GM18909 (cell line): Measurements from ENCODE around the gene RENBP.

Experiments
- ATAC-seq: cut with Tn5 transposase; IDR thresholded peaks from one replicate; pipeline ENCODE4 v1.9.1; 2021; ENCODE audit warnings: mild to moderate bottlenecking; ENCODE audit not compliant: unreplicated experiment, poor library complexity

Gene RENBP

DNA sequence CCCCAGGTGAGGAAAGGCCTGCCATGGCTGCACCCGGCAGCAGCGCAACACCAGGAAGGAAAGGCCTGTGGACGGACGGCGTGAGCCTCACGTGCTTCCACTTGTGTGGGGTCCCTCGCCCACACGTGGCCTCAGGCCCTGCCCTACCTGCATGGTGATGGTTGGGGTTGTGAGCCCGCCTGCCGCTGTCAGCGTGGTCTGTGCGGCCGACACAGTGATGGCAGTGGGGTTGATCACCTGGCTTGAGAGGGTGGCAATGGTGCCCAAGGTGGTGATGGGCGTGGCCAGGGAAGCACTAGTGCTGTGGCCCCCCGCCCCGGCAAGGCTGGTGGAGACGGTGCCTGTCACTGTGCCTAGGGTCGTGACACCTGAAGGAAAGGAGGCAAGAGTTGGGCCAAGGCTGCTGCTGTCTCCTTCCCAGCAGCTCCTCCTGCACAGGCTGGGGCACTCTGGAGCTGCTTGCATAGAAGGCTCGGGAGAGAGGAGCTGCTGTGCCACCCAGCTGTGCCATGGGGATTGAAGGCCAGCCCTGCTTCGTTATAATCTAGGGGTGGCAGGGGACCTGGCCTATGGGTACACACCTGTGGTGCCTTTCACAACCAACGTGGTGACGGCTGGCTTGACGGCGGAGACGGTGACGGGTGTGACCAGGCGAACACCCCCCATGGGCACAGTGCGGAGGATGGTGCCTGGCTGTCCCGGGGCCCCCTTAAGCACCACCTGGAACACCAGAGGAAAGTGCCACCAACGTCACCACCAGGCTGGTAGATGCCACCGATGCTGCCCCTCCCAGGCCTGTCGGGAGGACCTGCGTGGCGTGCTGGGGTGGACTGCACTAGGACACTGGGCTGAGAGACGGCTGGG lies 11.8 kb upstream of the RENBP start:
- no peak for ATAC-seq

DNA sequence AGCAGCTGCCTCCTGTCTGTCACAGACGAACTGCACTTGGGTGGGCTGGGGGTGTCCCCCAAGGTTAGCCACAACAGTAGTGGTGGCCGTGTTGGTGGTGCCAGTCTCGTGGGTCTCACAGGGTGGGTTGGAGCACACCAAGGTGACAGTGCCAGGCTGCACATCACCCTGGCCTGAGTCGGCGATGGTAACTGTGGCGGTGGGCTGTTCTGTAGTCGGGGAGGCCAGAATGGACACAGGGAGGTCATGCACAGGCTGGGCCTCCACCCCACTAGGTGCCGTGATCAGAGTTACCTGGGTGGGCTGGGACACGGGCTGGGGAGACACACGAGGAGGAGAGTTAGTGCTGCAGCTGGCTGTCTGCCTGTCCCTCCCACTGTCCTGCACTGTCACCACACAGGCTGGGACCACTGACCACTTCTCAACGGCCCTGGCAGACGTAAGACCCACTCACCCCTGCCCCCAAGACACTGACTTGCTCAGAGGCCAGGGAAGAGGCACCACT lies 10.8 kb upstream of the RENBP start:
- no peak for ATAC-seq

DNA sequence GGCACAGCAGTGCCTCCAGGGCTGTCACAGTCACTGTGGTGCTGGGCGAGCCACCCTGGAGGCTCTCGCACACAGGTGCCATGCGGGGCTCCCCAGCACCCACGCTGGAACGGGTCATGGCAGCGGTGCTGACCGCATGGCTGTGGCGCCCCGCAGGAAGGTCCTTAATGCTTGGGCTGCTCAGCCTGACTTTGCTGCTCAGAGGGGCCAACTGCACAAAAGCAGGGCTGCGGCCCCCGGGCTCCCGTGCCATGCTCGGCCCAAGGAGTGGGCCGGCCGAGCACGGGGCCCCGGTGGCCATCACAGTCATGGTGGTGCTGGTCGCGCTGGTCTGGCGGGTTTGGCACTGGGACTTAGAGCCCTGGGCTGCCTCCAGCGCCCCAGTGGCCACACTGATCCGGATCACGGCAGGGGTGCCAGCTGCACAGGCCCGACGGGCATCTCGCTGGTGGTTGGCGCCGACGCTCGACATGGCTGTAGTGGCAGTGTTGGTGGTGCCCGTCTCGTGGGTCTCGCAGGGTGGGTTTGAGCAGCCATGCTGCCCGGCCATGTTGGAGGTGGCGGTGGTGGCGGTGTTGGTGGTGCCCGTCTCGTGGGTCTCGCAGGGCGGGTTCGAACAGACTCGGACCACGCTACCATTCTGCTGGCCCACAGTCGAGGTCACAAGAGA lies 10.2 kb upstream of the RENBP start:
- no peak for ATAC-seq

DNA sequence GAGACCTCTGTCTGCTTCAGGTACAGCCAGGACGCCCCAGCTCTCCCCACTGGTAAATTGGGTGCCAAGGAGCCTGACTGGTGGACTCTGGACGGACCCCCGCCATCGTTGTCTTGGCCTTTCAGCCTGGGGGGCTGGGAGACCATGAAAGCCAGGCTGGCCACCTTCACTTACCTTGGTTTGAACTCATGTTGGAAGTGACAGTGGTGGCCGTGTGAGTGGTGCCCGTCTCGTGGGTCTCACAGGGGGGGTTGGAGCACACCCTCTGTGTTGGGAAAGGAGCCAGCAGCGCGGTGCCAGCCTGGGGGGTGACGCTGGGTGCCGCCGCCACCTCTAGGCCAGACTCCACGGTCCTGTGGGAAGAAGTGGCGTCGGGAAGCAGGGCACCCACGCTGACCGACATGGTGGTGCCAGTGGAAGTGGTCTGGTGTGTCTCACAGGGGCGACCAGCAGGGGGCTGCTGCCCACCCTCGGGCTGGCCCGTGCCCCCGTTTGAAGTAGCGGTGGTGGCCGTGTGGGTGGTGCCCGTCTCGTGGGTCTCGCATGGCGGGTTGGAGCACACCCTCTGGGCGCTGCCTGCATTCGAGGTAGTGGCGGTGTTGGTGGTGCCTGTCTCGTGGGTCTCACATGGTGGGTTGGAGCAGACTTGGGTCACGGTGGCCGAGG lies 9.6 kb upstream of the RENBP start:
- ATAC-seq = no peak

DNA sequence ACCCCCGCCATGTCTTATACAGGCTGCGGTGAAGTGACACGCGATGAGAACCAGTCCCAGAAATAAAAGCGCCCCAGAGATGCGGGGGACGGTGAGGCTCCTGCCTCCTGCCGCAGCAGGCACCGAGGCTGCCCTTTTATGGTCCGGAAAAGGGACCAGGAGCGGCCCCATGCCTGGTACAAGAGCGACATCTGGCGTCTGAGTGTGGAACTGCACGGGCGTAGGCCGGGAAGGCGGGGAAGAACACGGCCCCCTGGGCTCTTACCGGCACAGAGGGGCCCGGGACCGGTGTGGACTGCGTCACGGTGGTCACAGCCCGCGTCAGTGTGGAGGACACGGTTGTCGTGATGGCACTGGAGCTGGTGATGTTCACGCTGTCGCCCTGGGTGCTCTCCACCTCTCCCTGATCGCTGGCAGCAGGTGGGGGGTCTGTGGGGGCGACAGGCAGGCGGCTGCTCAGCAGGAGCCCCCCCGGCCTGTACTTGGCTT lies 8.9 kb upstream of the RENBP start:
- peak; percentile 62 for ATAC-seq

DNA sequence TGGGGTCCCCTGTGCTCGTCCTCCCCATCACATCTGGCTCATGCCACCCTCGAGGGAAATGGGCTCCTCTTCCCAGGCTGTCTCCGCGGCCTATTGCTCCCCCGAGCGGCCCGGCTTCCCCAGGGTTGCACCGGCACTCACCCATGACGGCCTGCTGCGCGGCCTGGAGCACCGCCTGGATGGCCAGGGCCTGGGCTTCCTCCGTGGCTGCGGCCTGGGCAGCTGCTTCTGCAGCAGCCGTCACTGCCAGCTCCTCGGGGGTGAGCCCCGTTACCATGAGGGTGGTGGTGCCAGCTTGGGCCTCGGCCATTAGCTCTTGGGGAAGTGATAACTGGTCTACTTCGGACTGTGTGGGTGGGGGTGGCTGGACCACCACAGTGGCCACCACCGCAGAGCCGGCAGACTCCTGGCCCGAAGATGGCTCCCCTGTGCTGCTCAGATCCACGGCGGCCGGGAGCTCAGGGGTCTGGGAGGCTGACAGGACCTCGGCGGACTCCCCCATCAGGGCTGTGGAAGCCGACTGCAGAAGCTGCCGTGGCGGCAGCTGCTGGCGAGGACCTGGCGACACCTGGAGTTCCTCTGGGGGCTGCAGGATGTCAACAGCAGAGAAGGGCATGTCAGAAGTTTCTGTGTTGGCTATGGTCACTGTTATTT lies 8.1 kb upstream of the RENBP start:
- ATAC-seq = no peak

DNA sequence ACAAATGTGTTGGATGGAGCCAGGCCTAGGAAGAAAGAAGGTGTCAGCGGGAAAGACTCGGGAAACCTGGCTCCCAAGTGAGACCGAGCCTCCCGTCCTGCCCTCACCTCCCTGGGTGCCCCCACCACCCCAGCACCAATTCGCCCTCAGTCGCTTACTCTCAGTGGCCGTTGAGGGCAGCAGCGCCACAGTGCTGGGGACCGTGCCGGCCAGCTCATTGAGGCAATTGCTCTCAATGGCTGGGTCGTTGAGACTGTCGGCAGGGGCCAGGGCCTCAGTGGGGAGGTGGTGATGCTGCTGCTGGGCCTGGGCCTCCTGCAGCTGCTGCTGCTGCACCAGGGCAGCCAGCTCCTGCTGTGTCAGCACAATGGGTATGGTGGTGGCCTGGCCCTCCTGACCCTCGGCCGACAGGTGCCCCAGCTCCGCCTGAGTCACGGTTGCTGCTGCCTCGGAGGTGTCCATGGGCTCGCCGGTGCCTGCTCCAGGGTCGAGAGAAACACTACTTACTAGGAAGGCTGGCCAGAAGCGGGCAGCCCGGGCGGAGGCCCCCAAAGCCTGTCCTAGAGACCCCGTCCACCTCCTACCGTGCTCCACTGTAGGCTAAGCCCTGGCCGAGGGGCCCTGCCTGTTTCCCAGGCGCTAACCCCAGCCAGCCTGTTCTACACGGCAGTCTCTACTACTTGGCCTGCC lies 7.4 kb upstream of the RENBP start:
- no peak for ATAC-seq

DNA sequence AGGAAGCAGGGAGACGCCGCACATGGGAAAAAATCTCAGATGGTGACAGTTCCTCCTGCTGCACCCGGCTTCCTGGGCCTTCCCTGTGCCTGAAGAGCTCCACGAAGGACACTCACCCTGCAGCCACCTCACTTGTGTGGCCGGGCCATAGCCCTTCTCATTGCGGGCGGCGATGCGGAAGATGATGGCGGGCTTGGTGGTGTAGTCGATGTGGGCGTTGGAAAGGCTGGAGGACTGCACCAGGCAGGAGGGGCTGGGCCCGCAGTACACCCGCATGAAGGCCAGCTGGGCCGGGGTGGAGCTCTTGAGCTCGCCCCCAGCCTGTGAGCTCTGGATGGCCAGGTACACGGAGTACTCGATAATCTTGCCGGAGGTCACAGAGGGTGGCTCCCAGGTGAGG lies 5.7 kb upstream of the RENBP start:
- no peak for ATAC-seq

DNA sequence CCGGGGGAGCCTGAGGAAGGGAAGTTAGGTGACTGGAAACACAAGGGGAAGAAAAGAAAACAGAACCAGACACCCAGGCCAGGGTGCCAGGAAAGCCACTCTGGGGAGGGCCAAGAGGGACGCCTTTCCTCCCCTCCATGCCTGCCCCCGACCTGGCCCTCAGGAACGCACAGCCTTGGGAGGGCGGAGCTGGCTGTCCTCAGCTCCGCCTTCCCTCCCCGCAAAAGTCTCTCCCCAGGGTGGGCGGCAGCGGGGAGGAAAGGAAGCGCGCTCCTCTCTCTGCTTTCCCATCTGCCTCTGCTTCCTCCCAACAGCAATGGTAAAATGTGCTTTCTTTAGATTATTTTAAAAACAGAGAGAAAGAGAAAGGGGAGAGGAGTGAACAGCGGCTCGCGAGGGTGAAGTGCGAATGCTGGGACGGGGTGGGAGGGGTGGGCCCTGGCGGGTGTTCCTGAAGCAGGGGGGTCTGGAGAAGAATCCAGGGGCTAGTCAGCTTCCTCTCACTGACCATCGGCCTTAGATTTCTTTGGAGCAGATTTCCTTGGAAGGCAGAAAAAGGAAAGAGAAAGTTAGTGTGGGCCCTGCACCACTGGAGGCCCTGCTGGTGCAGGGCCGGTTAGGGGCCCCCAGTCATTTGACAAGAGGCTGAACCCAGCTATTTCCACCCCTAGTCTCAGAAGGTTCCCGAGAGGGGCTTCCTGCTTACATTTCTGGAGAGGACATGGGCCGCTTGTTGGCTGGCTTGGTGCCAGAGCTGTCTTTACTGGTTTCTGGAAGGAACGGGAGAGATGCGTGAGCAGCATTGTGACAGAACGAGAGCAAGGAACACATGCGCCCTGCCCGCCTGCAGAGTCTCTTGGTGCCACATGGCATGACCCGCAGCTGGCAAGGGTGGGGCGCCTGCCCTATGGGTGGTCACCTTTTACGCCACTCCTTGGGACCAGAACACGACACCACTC lies 4.7 kb upstream of the RENBP start:
- no peak for ATAC-seq

DNA sequence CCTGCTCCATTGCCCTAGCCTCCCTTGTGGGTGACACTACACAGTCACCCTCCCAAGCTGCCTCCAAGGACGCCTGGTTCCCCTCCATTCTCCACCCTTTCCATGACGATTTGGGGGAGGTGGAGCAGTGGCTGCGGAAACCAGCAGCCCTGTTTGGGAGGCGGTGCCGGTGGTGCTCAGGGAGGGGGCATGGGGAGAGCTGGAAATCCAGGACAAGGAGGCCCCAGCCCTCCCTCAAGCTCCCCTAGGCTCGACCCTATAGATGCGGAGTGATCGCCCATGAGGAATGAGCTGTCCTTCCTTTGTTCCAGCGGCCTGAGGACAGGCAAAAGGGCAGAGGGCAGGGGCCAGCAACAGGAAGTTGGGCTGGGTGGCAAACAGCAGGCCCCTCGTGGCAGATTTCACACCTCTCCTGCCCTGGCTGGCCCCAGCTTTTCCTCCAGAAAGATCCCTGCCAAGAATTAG lies 3.6 kb upstream of the RENBP start:
- no peak for ATAC-seq

DNA sequence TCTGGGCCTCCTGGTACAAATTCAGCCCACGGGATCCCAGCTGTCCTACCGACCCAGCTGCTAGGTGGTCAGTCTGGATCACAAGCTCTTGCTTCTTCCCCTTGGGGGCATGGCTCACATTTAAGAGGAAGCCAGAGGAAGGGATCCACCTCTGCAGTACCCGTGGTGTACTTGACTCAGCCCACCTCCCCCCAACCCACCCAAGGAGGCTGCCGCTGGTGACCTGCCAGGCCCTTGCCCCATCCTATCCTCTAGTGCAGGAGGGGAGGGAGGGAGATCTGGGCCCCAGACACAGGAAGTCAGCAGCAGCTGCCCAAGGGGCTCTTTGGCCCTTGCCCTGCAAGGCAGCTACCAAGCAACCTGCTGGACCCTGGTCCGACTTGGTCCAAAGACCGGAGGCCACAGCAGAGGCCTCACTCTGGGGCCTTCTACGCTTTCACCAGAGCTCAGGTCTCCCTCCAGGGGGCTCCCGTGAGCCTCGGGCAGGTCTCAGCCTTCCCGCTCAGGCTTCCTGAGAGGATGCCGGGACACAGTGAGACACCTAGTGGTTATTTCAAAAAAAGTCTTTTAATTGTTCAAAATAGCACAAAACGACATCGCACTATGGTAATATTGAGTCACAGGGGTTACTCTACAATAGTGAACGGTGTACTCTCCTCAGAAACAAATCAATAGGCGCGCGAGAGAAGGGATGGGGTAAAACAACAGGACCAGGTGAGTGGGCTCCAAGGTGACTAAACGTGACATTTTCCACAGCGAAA lies 2.7 kb upstream of the RENBP start:
- ATAC-seq = peak; percentile 79

DNA sequence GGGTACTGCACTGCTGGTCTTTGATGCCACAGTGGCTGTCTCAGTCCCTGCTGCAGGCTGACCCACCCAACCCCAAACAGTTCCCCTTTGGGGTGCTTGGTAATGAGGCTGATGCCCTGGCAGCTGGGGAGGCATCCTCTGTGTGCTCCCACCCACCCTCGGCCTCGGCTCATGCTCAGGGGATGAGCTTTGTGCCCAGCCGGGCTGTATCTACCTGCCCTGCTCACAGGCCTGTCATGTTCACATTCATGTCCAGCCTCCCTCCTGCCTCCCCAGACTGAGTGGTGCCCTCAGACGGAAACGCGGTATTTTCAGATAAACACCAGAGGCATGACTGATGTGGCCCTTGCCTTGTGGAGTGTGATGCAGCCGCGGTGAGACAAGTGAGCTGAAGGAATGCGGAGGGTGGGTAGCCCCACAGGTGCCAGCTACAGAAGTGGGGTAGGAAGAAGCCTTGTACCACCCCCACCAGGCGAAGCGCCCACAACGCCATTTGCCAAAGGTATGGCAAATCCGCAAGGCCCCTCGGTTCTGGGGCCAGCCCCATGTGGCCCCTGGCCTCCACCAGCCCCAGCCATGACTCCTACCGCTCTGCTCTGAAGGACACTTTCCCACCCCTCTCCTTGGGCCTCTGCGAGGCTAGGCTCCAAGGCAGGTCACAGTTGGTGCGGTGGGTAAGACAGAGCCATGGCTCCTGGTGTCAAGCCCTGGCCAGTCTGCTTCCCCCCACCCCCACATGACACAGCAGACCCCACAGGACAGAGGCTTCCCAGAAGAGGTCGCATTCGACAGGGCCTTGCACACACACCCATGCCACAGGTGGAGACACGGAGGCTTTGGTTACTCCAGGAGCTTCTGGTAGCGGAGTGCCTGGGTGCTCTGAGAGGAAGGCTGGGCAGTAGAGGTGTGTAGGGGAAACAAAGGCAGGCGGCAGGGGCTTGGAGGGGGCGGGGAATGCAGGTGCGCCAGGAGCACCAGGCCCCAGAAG lies 1.8 kb upstream of the RENBP start:
- ATAC-seq = no peak

DNA sequence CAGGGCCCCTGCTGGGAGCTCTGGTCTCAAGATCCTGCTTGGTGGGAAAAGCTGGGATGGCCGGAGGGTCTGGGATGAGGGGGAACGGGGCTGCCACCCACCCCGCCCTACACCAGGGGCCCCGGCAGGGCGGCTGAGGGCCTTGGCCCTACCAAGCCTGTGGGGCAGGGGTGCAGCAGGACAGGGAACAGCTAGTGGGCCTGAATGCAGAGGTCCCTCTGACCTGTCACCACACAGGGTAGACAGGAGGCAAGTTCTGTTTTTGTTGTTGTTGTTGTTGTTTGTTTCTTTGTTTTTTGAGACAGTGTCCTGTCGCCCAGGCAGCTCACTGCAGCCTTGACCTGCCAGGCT lies 332 bp upstream of the RENBP start:
- no peak for ATAC-seq

DNA sequence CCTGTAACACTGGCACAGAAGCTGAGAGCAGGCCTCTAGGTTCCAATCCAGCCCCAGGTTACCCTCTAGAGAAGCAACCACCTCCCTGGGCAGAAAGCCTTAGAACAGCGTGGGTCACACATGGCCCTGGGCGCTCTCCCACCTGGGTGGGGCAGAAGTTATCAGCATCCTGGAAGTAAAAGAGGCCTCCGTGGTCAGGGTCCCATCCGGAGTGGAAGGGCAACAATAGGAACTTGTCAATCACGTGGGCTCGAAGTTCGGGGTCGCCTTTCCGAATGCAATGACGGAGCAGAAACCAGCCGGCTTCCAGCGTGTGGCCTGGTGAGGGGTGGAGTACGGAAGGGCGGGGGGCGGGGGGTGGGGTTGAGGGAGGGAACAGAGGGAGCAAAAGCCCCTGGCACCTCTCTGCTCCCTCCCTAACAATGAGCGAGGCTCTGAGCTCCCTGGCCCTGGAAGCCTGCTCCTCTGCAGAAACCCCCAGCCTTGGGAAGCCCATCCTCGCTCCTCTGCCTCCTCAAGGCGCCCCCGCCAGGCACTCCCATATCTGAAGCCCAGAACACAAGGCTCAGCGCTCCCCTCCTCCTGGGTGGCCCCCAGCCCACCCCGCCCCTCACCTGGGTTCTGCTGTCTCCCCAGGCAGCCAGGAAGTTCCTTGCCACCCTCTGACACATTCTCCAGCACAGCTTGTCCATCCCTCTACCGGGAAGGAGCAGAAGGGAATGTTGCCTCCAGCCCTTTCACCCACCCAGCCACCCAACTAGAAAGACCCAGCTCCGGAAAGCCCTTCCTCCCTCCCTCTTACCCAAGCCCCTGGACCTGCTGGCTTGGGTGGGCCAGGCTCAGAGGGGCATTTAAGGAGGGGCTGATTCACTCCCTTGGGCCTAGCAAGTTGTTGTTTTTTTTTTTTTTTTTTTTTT lies 2.8 kb downstream of the RENBP start:
- no peak for ATAC-seq

DNA sequence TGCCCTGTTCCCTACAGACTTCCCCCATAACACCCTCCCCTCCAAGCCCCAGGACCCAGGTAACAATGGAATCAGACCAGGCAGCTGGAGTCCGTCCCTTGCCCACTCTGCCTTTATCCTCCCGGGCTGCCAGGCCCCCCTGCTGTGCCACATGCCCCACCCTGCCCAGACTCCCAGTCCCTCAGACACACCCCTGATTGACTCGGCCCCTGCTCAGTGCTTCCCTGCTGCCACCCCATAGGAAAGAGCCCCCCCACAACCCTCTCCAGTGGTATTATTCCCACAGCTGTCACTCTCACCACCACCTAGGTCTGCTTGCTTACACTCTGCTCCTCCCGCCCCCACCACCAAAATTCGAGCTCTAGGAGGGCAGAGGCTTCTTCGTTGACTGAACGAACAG lies 4.9 kb downstream of the RENBP start:
- no peak for ATAC-seq

DNA sequence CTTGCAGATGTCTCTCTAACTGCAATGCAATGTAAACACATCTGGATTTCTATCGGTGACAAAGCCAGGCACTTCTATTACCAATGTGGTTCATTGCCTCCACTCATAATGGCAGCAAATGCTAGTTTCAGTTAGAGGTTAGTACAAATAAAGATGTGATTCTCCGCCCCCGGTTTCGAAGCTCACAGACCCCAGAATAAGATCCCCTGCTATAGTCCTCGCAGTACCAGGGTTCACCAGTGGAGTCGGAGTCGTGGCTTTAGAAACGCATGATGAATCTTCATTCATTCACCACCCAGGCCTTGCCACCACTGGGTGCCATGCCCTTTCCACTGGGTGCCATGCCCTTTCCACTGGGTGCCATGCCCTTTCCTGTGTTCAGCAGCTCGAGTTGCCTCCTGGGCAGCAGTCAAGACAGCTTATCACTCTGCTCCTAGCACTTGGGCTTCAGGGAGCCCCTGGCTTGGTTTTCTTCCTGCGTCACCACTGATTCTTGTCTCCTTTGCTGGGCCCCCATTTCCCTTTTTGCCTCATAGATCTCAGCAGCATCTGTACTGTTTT lies 6.1 kb downstream of the RENBP start:
- ATAC-seq = no peak
